Breast epithelium (tissue), 3 donors: ENCODE results near the gene MARK3.

Source experiments
- POLR2A ChIP-seq: fragments of 450-650 bp; IDR thresholded peaks from one replicate; pipeline ENCODE4 v1.6.1; 2016; ENCODE audit warnings: antibody characterized with exemption, mild to moderate bottlenecking, moderate library complexity
- POLR2AphosphoS5 ChIP-seq, 3 donors: sonication (generic); formaldehyde crosslinking; IDR thresholded peaks; one replicate each; pipeline ENCODE4 v1.6.1; 2017; ENCODE audit warnings: antibody characterized with exemption in 3 of 3
- TF ChIP-seq, protein P1 (sequence below), 3 donors: fragments of 450-650 bp; IDR thresholded peaks; one replicate each; pipeline ENCODE4 v1.5.1; 2016 to 2017; ENCODE audit warnings: antibody characterized with exemption in 3 of 3, mild to moderate bottlenecking in 3 of 3, moderate library complexity in 3 of 3

DNA sequence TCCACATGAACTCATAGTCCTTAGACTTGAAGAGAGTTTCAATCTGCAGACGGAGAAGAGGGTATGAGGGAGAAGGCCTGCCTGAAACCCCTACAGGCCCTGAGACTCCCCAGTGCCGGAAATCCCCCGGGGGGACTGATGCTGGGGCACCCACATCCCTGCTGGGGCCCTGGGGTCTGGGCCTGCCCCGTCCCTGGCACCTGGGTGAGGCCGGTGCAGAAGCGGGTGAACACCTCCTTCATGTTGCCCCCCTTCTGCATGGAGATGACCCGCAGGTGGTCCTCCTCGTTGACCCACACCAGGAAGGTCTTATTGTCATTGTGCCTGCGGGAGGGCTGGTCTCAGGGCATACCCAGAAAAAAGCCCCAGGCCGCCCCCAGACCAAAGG, 135.0 kb downstream of the MARK3 start:
- TF ChIP-seq, protein P1, sequence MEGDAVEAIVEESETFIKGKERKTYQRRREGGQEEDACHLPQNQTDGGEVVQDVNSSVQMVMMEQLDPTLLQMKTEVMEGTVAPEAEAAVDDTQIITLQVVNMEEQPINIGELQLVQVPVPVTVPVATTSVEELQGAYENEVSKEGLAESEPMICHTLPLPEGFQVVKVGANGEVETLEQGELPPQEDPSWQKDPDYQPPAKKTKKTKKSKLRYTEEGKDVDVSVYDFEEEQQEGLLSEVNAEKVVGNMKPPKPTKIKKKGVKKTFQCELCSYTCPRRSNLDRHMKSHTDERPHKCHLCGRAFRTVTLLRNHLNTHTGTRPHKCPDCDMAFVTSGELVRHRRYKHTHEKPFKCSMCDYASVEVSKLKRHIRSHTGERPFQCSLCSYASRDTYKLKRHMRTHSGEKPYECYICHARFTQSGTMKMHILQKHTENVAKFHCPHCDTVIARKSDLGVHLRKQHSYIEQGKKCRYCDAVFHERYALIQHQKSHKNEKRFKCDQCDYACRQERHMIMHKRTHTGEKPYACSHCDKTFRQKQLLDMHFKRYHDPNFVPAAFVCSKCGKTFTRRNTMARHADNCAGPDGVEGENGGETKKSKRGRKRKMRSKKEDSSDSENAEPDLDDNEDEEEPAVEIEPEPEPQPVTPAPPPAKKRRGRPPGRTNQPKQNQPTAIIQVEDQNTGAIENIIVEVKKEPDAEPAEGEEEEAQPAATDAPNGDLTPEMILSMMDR (IDR thresholded peaks at IDR 0.05), result no peak
- TF ChIP-seq POLR2A (no peak), POLR2AphosphoS5 (IDR thresholded peaks at IDR 0.05) (no peak)
